ENCODE results near the gene GNG12.
A peak's percentile ranks its signal among the peaks of the same experiment; 100 is the strongest.
"Not testable (repeated sequence)": the region's sequence is repeated elsewhere in the genome, so short reads cannot be mapped to it uniquely, and the experiment has no call there.

The GNG12 gene

DNA sequence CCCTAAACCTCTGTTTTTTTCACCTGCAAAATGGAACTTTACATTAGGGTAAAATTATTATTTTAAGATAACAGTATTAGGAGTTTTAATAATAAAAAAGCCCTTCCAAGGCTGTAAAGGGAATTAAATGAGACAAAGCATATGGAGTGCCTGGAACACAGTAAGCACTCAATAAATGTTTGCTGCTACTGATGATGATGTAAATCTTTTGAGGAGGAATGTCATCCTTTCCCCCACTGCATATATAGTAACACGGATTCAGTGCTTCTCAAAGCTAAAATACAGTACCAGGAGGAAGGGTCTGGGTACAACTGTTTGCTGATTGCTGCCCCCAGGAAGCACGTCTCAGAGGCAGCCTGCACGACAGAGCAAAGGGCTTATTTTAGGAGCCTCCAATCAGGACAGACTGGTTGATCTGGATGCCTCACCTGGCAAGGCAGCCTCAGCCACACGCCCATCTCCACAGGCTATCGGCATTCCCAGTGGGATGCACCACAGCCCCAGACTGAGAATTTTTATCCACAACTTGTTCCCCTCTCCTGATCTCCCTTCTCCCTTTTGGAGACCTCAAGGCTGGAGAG, 83.9 kb downstream of the GNG12 start:
- no peak for DNase-seq

DNA sequence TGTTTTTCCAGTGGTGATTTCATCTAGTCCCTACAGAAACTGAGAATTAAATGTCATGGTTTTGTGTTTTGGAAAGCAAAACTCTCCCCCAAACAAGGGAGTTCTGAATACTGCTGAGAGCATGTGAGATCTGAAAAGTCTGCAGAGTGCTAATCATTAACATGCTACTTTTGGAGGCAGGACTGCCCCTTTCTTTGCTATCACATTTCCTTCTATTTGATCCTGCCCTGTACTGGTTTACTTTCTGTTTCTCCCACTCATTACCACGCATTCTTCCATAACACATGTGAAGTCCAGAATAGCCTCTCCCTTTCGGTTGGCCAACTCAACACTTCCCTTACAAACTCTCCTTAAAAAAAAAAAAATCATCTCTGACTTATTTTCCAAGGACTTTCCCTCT, 84.6 kb downstream of the GNG12 start:
- peak; percentile 62 for DNase-seq

DNA sequence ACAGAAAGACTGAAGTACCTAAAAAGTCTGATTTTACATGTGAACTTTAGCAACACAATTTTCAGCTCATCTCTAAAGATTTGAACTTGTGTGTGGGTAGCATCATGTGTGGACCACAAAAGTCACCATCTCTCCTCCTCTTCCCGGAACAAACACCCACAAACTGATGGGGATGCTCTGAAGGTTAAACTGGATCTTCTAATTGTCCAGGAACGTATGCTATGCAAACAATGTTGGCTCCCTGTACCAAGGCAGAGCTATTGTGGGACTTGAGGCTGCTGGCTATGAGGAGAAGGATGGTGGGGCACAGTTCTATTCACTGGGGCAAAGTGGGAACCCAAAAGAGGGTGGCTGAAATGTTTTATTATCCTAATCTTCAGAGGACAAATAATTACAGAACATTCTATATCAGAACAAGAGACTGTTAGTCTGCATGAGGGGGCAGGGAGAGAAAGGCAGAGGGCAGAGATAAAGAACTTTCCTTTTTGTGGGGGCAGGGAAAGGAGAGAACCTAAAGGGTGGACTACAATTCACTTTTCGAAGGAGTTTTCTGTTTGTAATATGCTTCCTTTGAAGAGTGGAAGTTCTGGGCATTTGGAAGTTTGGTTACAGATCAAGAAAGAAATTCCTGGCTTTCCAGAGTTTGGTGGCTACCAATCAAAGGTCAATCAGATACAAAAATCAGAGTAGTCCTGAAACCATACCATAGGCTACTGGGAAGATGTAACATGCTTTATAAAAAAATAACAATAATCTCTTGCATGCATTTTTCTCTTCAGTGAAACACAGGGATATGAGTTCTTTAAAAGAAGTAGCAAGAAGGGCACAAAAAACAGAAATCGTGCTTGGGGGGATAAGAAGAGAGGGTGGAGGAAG, 85.4 kb downstream of the GNG12 start:
- no peak for DNase-seq

DNA sequence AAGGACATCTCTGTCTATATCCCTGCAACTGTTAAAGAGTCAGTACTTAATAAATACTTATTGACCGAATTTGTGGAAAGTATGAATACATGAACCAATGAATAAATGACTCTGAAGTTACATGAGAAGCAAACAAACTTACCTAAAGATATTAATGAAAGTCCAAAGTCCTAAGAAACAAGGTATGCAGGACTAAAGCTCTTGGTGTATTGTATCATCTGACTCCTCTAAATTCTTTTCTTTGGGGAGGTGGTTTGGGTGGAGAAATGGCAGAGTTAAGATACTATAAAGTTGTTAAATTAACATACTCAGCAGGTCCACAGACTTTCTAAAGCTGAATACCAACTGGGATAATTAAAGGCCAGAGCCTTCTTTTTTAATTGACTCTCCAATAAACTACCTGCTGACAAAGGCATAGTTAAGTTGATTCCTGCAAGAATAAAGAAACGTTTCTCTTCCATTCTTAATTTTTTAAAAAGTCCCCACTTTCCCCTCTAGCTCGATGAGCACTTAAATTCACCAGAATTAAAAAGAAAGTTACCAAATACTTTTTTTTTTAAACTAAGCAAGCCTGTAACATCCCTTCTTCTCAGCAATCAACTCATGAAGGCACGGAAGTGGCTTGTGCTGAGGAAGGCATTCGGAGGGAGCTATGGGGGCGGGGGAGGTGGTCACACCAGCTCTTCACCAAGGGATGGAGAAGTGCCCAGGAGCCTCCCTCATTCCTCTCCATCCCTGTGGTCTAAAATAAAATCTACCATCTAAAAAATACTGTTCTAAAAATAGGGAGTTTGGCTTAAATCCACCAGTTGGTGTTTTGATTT, 87.2 kb downstream of the GNG12 start:
- DNase-seq = no peak

GRCh38 chr1:67743072-67743725, 90.1 kb downstream of the GNG12 start:
- no peak for DNase-seq

DNA sequence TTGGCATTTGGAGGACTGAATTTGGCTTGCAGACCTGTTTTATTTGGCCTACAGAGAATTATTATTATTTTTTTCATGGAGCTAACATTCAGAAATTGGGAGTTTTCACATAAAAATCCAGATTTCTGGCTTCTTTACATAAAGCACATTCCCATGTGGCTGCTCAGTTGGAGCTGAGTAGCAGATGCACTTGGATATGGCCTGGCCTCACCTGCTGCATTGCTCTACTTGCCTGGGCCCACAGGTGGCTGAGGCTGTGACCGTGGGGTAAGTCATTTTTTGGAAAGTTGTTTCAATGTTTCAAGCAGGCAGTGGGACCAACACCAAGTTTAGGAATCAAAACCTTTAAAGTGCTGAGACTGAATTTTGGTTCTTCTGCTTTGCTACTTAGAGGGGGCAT, 91.5 kb downstream of the GNG12 start:
- no peak for DNase-seq

- peak; percentile 65 for DNase-seq
Observed at GRCh38 chr1:67741121-67741520, 92.1 kb downstream of the GNG12 start.

GRCh38 chr1:67740543-67740942, 92.7 kb downstream of the GNG12 start:
- DNase-seq = no peak

DNA sequence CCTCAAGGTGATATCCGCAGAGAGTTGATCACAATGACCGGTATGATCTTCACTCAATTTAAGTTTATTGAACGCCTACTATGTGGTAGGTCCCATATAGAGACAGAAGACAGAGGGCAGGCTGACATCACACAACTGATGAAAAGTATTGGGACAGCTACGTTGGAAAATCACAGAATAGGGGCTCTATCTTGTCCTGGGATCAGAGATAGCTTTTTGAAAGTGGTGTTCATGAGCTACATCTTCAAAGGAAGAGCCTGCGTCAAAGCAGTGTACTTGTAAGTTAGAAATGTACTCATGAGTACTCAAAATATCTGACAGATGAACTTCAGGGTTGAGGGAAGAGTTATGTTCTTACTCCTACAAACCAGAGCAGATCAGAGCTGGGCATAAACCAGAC, 93.9 kb downstream of the GNG12 start:
- DNase-seq = no peak

DNA sequence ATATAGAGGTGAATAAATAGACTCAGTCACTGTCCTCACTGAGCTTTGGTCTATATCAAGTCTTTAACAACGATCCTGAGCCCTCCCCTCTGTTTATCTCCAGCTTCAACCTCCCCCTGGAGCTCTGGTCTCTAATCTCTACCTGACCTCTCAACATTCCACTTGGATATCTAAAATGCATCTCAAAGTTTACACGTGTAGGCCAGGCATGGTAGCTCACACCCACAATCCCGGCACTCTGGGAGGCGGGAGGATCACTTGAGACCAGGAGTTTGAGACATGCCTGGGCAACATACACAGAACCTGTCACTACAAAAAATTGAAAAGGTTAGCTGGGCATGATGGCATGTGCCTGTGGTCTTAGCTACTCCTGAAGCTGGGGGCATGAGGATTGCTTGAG, 94.9 kb downstream of the GNG12 start:
- DNase-seq = no peak

GRCh38 chr1:67737875-67738274, 95.4 kb downstream of the GNG12 start:
- no peak for DNase-seq

- no peak for DNase-seq
Observed at GRCh38 chr1:67736750-67737149, 96.5 kb downstream of the GNG12 start.

- DNase-seq = peak; percentile 52
Observed at GRCh38 chr1:67735806-67736627, 97.2 kb downstream of the GNG12 start.

- DNase-seq = no peak
Observed at GRCh38 chr1:67735206-67735605, 98.1 kb downstream of the GNG12 start.

- no peak for DNase-seq
Observed at GRCh38 chr1:67734323-67734690, 99.0 kb downstream of the GNG12 start.

DNA sequence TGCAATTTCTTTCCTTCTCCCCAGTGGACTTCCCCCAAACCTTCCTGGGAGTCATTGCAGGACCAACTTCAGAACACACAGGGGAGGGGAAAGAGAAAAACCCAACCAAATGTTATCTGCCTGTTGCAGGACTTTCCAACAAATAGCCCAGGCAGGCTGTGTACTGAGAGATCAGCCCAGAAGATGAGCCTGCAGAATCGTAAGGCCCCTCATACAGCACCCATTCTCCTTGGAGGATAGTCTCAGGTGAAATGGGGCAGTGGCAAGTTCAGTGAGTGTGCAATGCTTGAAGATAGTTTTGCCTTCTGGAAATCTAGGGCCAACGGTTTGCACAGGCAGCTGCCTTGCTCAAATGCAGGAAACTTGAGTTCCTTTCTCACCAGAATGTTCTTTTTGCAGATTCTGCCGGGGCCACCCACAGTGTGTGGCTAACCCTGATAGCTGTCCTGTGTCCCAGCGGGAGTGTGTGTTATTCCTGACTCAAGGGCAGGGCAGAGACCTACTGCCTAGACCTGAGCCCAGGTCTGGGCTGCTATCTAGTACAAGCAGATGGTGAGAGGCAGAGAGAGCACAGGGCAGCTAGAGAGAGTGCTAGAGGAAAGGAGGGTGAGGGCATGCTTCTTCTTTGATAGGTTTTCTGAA, 99.5 kb downstream of the GNG12 start:
- DNase-seq = no peak

DNA sequence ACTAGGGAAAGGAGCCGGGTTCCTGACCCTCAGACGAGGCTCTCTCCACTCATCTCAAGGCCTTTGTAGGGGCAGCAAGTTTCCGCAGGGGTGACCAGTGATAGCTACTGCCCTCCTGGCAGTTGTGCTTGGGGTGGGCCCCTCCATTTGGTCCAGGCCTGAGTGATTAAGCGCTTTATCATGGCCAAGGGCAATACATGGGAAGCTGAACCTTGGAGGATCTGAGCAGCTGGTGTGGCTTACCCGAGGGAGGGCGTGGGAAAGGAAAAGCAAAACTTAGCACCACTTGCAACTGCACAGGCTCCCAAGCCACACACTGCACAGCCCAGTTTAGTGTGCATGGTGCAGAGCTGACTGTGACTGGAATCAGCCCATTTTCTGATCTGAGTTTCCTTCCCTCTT, 100.5 kb downstream of the GNG12 start:
- DNase-seq = peak; percentile 26

DNA sequence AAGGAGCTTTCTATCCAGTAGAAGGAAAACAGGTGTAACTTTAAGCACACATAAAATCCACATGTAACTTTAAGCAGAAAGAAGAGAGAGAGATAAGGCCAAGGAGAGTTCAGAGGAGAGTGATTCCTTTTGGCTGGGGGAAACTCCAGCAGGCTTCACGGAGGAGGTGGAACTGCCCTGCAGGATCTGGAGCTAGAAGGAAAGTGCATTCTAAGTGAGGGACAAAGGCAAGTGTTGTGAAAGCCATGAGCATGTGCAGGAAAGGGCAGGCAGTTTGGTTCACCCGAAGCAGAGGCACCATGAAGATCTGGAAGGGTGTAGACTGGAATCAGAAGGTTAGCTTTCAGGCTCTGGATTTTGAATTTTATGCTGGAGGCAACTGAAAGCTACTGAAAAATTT, 101.9 kb downstream of the GNG12 start:
- no peak for DNase-seq

DNA sequence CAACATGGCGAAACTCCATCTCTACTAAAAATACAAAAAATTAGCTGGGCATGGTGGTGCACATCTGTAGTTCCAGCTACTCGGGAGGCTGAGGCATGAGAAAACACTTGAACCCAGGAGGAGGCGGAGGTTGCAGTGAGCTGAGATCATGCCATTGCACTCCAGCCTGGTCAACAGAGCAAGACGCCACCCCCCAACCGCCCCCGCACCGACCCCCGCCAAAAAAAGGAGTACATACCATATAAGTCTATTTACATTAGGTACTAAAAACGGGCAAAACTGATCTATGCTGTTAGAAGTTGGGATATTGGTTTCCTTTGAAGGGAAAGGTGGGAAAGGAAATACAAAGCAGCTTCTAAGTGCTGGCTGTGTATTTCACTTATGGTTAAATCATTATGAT, 103.0 kb downstream of the GNG12 start:
- not testable (repeated sequence) for DNase-seq

DNA sequence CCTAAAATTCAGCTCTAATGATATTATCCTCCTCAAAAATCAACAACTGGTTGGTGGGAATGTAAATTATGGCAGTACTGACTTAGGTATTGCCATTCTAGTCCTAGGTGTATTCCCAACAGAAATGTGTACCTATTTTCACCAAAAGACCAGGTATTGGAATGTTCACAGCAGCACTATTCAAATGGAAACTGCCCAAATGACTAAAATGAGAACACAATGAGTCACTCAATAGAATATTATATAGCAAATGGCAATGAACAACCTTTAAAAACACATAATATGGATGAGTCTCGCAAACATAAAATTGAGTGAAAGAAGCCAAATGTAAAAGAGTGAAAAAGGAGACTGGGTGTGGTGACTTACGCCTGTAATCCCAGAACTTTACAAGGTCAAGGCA, 103.4 kb downstream of the GNG12 start:
- no peak for DNase-seq

DNA sequence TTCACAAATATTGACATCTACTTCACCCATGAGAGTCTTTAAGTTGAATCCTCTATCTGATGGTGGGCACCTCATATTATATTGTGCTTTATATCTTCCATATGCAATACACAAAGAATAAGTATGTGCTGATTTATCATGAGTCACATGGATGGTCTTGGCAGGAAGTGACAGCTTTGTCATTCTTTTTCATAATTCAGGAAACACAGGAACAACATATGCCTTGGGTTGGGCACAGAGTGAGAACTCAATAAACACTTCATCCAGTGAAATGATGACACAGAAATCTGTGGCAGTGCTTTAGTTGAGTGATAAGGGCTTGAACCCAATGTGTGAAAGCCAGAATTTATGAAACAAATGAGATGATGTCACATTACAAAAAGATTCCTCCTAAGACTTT, 107.0 kb downstream of the GNG12 start:
- DNase-seq = no peak

Data from DMS 273 treated with DMSO at 0.1 percent for 48 hours (cell line).